GM18499 (cell line): ENCODE measurements around the gene TUBA4A.

Experiments
- ATAC-seq: cut with Tn5 transposase; IDR thresholded peaks from one replicate; pipeline ENCODE4 v1.9.1; 2021; ENCODE audit warnings: moderate number of reproducible peaks; ENCODE audit not compliant: insufficient read depth, unreplicated experiment

The TUBA4A gene

DNA sequence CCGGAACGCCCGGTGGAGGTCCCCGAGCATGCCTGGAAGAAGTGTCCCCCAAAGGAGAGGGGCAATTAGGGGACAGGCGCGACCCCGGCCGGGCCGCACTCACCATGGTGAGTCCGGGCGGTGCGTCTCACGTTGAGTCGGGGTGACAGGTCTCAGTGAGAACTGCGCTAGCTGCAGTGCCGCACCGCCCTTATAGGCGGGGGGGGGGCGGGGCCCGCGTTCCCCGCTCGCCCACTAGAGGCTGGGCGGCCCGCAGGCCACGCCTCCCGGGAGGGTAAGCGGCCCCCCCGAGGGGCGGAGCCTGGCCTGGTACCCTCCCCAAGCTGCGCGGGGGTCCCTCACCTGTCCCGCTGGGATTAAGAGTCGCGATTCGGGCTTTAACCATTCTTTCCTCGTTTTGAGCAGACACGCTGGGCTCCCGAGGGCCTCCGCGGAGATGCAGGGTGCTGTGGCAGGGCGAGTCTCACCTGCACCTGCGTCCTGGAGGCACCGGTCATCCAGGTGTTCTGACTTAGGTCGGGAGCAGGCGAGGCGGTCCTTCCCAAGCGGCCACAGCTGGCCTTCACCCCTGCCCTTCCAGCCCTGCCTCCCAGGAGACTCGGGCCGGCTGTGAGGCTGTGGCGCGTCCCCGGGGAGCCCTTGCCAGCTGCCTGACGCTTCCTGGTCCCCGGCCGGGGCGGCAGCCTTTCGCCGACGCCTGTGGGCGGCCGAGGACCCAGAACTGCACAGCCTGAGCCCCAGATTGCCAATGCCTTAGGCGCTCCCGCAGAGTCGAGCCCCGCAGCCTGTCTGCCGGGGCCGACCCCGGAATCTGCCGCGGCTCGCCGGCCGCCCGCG, at the start of gene TUBA4A:
TUBA4A (minus strand) TSS at position 166 of the 837 bp plus-strand sequence; CDS start at position 106, 60 bp downstream.
- no peak for ATAC-seq

DNA sequence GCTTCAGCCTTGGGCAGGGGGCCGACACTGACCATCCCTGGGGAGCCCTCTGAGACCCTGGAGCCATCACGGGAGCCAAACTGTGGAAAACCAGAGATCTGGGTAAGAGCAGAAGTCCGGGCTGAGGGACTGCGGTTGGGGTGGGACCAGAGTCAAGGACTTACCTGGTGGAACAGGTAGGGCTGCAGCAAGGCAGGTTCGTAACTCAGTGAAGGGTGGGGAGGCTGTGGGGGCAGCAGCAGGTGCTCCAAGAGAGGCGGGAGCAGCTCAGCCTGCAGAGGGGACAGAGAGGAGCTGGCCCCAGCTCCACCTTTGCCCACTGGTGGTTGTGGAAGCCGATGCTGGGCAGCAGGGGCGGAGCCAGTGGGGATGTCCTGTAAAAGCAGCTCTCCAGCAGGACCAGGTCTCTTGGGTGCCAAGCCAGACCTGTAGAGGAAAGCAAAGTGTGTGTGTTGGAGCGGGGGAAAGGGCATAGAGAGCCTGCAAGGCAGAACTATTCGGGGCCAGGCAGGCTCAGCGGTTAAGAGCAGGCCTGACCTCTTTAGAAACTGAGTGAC, 48.8 kb upstream of the TUBA4A start:
- ATAC-seq = no peak

DNA sequence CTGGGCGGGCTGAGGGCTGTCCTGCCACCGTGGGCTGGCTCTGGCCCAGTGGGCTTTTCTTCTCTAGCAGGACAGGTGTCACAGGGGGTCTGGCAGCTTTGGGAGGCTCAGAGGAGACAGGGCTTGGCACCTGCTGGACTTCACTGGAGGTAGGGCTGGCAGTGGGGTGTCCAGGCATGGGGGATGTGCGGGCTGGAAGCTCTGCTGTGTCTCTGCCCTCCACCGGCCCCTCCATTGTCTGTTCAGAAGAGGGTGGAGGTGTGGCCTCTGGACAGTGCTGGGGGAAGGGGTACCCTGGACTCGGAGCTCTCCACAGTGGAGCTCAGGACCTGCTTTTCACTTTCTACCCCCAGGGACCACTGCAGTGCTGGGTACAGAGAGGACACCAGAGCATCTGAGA, 46.3 kb upstream of the TUBA4A start:
- no peak for ATAC-seq

DNA sequence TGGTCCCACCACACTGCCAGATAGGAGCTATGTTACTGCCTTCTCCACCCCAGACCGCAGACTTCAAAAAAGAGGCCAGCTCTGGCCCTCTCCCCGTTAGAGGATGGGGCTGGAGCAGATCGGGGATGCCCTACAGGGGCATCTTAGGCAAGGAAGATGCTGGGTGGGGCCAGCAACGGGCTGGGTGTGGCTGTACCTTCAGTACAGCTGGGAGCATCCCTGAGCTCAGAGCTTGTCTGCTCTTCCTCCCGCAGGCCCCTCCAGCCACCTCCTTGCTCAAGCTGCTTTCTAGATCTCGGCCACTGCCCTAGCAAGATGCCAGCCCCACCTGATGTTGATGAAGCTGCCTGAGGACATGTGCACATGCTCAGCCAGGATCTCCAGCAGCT, 45.6 kb upstream of the TUBA4A start:
- no peak for ATAC-seq

DNA sequence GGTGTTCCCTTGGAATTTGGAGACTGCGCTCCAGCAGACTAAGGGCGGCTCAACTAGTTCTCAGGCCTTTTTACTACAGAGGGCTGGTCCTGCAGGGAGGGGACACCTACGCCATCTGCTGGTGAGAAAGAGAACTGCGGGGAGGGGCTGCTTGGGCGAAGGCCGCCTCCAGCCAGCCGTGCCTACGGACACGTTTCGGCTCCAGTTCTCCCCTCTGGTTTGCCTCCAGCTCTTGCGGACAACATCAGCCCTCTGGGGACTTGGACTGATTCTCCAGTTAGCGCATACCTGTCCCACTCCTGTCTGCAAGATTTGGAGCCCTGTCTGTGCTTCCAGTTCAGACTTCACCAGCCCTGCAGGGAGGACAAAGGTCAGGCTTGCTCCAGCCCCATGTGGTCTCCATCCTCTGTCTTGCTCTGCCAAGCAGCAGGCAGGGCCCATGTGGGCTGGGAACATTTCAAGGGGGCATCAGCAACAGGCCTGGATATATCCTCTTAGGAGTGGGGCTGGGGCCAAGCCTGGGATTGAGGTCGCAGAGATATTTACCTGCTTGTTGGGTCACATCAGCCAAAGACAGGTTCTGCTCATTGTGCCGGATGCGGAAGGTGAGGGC, 45.1 kb upstream of the TUBA4A start:
- no peak for ATAC-seq

DNA sequence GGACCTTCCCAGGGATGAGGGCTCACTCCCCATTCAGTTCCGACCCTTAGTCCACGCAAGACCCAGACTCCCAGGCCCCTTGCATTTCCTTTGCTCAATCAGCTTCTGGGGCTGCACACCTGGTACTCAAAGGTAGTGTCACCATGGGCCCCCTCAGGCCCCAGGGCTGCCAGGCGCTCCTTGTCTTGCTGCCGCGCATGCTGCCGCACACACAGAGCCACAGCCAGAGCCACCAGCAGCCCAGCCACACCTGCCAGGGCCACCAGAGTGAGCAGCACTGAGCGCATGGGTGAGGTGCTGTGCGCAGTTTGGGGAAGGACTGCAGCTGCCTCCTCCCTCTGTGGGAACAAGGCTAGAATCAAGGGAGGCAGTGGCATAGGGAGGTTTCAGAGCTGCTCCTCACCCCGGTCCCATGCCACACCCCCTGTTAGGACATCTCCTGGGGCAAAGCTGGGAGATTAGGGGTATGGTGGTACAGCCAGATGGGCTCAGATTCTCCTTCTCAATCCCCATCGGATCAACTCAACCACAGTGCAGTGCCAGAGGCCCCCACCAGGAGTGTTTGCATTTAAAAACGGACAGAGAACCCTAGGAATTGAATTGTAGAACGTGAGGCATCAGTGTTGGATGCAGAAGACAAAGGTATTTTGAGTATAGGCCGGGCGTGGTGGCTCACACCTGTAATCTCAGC, 44.2 kb upstream of the TUBA4A start:
- no peak for ATAC-seq

DNA sequence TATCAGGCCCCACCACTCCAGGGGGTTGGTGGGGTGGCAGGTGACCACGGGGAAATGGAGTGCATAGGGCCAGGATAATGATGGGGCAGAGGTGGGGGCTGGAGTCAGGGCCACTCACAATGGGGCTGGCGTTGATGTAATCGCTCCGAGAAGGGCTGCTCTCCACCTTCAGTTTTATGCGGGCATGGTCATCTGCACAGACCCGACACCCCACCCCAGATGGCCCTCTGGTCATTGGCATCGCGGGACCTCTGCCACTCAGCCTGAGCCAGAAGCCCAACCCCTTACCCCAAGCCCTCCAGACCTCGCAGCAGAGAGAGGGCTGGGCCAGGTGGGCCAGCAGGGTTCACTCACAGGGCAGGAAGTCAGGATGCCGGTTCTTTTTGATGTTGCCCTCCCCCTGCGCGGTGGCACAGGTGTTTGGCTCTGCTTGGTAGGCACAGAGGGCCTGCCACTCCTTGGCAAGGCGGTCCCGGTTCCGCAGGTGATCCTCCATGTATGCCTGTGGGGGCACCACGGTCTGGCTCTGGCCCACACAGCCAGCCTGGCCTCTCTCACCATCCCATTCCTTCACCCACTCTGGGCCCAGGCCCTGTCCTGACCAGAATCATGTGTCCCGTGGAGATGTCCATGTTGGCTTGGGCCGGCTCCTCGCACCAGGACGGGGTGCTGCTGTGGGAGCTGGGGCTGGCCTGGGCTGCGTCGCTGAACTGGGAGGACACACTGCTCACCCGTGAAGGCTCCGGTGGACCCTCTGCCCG, 43.1 kb upstream of the TUBA4A start:
- no peak for ATAC-seq

DNA sequence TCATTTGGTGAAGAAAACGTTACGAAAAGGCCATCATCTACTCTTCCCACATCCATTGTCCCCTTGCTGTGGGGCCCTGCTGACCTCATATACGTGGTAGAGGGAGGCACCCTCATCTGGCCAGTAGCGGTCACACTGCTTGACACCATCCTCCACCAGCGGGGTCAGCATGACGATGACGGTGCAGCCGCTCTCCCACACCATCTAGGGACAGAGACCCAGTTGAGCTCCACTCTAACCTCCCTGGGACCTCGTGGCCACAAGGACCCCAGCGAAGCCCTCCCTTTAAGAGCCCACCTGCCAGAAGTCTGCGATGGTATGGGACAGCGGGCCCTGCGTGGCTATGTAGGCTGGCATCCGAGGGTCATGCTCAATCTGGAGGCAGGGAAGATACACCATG, 42.4 kb upstream of the TUBA4A start:
- ATAC-seq = no peak

DNA sequence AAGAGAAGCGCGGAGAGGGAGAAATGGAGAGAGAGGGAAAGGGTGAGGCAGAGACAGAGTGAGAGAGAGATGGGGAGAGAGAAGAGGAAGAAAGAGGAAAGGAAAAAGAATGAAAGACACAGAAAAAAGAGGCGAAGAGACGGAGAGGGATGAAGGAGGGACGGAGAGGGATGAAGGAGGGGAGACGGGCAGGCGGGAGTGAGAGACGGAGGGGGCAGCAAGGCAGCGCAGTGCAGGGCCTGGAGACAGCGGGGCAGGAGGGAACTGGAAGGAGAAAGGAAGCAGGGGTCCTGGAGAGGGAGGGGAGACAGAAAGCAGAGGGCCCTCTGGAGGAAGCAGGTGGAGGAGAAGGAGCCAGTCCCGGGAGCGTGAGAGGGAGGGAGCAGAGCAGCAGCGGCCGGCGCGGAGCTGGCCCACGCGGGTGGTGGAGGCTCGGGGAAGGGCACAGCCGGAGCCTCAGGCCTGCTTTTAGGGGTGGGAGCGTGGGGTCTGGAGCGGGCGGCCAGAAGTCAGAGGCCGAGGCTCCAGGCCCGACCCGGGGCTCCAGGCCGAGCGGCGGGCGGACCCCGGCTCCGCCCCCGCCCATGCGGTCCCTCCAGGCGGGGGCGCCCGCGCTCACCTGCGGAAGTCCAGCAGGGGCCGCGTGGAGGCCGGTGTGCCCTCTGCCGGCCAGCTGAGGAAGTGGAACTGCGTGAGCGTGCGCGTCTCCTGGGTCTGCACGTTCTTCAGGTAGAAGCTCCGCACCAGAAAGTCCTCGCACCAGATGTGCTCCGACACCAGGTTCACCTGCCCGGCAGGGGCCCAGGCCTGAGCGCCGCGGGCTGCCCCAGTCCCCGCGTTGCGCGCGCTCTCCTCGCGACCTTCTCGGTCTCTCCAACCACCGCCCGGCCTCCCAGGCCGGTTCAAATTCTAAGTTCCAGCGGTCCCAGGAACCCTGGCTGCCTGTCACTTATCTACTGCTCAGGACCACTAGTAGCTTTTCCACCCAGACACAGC, 40.9 kb upstream of the TUBA4A start:
- ATAC-seq = peak; percentile 75

DNA sequence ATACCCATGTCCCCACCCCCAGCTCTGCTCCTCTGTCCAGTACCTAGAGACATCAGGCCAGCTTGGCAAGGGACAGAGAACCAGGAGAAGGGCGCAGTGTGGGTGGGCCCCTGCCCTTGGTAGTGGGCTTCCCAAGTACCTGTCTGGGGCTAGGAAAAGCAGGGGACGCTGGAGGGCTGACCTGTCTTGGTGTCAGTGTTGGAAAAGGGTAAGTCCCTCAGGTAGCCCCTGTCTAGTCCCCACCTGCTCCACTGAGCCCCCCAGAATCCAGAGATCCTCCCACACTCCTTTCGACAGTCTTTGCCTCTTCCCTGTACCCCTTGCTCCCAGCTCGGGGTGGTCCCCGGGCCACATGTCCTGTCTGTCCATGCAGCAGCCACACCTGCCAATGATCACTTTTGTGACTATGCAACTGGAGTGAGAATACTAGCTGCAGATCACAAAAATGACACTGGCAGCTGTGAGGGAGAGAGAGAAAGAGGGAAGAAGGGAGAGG, 40.1 kb upstream of the TUBA4A start:
- no peak for ATAC-seq

DNA sequence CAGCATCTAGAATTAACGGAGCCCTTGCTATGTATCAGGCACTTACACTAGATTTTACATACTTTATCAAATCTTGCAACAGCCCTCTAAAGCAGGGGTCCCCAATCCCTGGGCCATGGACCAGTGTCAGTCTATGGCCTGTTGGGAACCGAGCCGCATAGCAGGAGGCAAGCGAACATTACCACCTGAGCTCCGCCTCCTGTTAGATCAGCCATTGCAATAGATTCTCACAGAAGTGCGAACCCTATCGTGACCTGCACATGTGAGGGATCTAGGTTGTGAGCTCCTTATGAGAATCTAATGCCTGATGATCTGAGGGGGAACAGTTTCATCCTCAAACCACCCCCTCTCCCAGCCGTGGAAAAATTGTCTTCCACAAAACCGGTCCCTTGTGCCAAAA, 38.9 kb upstream of the TUBA4A start:
- ATAC-seq = no peak

DNA sequence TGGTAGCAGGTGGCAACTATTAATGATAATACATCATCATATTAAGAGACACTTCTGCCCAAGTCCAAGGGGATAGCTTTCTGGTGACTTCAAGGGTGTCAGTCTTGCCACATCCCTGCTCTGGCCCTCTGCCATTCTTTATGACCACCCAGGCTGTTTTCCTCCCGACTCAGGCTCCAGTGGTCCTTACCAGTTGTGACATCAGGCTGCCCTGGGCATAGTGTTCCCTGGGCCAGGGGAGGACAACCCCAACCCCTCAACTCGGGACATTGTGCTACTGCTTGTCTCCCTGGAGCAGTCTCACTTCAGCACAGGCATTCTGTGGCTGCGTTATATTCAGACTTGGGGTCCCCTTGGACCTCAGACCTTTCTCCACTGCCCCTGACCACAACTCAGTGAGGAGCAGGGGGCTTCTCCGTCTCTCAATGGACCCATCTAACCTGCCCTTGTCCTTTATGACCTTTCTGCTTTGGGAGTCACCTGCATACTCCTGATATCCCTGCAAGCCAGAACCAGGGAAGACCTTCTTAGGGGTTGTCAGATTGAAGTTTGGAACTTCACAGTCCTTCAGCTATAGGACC, 38.3 kb upstream of the TUBA4A start:
- no peak for ATAC-seq

DNA sequence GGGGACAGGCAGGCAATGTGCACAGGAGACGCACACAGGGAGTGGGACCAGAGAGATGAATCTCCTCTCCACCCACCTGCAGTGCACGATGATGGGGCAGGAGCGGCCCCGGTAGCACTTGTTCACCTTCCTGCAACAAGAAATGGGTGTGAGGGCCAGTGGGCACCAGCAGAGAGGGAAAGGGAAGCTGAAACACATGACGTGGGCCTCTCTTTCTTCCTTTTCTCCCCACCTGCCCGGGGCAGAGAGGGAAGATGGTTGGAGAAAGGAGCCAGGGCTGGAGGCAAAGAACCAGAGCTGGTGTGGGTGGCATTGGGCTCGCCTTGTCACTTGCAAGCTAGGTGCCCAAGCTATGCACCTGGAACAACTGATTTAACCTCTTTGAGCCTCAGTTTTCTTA, 37.7 kb upstream of the TUBA4A start:
- no peak for ATAC-seq

DNA sequence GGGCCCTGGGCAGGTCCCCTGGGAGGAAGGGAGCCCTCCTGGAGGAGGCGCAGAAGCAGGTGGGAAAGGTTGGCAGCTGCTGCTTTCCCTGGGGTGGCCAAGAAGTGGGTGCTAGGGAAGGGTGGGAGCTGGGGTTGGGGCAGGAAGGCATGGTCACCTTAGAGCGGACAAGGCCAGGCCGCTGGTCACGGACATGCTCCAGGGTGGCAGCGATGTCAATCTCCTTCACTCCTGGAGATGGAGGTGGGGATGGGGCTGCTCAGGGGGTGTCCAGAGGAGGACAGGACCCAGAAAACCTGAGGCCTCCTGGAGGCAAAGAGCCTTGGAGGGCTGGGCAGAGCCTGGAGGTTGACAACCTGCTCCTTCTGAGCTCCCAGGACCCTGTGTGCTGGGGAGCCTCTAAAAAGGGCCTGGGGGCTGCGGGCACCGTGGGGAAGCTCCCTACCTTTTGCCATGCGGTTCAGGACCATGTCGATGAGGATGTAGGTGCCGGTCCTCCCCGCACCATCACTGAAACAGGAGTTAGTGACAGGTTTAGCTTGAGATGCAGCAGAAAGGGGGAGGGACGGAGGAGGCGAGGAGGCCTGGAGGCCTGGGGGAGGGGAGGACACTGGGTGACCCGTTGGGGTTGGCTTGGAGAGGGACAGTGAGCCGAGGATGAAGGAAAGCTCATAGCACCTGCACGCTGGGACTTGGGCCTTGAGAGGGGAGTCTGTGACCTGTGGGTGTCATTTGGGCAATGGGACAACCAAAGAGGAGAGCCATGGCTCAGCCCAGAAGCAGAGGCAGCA, 36.9 kb upstream of the TUBA4A start:
- no peak for ATAC-seq

DNA sequence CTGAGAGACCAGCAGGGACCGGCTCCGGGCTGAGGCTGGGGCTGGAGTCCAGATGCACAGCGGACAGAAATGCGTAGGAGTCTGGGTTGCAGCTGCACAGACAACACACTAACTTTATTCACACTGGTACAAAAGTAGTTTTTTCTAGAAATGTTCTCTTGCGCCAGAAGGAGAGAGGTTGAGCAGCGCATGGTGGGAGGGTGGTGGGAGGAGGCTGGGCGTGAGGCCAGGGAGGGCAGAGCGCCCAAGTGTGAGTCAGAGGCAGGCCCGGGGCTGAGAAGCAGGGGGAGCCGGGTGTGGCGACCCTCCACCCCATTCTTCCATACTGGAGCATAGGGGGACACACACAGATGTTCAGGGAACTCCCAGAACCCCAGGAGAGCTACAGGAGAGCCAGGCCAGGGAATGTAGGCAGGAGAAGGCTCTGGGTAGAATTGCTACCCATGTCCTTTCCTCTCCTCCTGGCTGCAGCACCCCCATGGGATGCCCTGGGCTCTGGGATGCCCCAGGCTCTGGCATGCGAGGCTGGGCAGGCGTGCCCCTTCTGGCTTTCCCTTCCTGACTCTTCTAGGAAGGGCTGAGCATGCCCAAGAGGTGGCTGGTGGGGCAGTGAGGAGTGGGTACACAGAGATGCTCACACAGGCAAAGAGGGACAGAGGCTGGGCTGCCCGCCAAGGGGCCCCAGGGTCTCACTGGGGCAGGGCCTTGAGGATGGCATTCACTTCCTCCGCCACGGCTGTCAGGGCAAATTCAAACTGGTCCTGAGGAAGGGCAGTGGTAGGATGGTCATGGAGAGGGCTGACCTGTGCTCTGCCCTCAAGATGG, 36.0 kb upstream of the TUBA4A start:
- no peak for ATAC-seq

DNA sequence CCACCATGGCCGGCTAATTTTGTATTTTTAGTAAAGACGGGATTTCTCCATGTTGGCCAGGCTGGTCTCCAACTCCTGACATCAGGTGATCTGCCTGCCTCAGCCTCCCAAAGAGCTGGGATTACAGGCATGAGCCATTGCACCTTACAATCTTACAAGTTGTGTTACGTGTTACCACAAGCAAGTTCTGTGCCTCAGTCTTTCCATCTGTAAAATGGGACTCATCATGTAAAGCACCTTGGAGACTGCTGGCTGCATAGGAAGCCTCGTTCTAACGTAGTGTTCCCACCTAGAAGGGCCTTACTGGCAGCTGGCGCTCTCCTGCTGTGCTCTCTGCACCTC, 35.4 kb upstream of the TUBA4A start:
- no peak for ATAC-seq

DNA sequence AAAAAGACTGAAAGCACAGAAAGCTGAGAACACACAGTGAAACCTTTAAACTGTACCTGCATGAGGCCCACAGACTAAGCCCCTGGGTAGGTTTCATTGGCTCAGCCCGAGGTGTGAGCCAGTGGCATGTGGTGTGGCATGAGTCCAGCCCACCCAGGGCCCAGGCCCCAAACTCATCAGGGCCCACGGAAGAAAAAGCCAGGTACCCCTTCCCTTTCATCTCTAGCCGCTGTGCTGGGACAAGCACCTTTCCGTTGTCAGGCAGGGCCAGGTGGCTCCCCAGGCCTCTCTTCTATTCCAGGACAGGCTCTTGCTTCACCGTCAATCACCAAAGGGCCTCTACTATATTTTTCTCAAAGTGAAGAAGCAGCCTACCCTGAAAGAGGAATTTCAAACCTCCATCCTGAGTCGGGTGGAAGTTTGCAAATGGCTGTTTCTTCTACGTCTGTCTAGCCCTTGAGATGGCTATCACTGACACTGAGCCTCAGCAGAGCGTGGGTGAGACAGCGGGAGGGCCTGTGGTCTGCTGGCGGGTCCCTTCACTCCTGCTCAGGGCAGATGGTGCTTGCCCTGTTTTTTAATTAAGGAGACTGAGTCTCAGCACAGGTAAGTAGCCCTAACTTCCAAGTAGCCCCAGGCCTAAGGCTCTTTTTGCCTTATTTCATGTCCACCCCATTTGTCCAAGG, 34.0 kb upstream of the TUBA4A start:
- ATAC-seq = no peak
